GM12864 (cell line): ENCODE measurements around the gene OGFOD3.

ENCODE experiments used
- DNase-seq: peaks from one replicate; pipeline ENCODE4 v3.0.0-alpha.2; 2011; ENCODE audit warnings: low read depth
- H3K4me3 ChIP-seq: 2 replicates; pipeline ENCODE4 v1.5.1; 2011; ENCODE audit warnings: mild to moderate bottlenecking, low read depth, low read length, control low read depth
- TF ChIP-seq, protein P1 (sequence below): IDR thresholded peaks from 2 replicates; pipeline ENCODE4 v1.5.1; 2011; ENCODE audit warnings: low read depth, mild to moderate bottlenecking, moderate library complexity, low read length, control low read depth, inconsistent platforms; ENCODE audit errors: missing control alignments

OGFOD3 gene

GRCh38 chr17:82424863-82425159 is 6.4 kb upstream of the OGFOD3 start:
- TF ChIP-seq, protein P1, sequence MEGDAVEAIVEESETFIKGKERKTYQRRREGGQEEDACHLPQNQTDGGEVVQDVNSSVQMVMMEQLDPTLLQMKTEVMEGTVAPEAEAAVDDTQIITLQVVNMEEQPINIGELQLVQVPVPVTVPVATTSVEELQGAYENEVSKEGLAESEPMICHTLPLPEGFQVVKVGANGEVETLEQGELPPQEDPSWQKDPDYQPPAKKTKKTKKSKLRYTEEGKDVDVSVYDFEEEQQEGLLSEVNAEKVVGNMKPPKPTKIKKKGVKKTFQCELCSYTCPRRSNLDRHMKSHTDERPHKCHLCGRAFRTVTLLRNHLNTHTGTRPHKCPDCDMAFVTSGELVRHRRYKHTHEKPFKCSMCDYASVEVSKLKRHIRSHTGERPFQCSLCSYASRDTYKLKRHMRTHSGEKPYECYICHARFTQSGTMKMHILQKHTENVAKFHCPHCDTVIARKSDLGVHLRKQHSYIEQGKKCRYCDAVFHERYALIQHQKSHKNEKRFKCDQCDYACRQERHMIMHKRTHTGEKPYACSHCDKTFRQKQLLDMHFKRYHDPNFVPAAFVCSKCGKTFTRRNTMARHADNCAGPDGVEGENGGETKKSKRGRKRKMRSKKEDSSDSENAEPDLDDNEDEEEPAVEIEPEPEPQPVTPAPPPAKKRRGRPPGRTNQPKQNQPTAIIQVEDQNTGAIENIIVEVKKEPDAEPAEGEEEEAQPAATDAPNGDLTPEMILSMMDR, result no peak
- DNase-seq, result no peak
- no peak overlapping the region for H3K4me3 ChIP-seq

DNA sequence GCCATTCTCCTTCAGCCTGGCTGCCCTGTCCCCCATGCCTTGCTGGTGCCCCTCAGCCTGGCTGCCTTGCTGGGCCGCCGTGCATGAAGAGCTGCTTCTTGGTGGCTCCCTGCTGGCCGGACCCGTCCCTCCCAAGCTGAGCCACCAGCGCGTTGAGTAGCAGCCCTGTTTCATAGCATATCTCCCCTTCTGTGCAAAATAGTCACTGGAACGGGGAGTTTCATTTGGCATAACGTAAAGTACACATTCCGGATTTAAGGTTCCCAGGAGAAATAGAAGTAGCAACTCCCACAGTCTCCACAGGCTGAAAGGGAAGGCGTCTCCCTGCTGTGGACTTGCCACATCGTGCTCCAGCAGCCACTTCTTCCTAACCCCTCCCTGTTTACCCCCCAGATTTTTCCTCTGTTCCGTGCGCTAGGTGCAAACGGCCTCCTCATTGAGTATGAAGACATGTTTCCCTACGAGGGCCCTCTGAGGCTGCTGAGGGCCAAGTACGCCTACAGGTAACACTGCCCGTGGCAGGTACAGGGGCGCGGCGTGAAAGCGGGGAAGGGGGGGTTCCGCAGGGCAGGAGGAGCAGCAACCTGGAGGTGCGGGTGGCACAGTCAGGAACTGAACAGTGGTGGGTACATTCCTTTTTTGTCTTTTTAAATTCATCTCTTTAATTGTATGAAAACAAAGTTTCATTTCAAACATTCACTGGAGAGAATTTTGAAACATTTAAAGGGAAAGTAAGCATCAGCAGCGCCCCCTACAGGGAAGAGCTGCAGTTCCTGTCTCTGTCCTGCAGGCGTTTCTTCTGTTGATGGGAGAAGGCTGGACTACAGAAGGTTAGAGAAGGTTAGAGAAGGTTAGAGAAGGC is 5.8 kb upstream of the OGFOD3 start:
- TF ChIP-seq, protein P1, result peak; percentile 80
- DNase-seq, result no peak
- no peak overlapping the region for H3K4me3 ChIP-seq

DNA sequence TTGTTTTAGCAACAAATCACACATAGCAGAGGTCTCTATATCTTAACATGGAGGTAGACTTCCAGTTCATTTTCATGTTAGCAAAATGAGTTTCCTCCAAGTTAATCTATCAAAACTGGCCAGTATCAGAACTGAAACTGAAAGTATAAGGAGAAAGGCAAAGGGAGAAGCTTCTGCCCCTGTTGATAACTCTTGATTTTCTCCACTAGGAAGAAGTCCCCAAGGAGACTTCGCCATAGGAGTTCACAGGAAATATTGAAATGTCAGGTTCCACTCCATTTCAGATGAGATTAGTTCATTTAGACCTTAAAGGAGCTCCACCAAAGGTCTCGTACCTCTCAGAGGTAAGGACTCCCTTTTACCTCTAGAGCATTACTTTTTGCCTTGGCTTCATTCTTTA is 1.2 kb upstream of the OGFOD3 start:
- H3K4me3 ChIP-seq, result peak overlapping the region; percentile 77; the same call in 1 of the 2 replicates
- TF ChIP-seq, protein P1, result no peak
- DNase-seq, result no peak

- TF ChIP-seq, protein P1, result peak; percentile 18
- no peak for DNase-seq
- H3K4me3 ChIP-seq, result no peak overlapping the region
Measured at GRCh38 chr17:82416771-82417170, 1.6 kb downstream of the OGFOD3 start.

DNA sequence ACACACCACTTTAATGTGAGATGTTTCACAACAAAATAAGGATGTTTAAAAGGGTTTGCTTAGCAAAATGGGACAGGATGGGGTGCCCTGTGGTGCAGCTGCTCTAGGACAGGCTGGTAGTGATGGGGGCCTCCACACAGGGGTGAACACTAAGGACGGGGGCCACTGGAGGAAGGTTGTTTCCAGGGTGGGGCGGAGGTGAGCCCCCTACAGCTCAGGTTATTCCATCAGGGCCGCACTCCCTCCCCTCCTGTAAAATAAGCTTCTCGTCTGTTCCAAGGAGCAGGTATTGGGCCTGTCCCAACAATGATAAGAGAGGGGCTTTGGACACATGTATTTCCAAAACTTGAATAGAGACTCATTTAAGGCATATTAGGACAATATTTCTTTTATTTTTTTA is 2.1 kb downstream of the OGFOD3 start:
- no peak for DNase-seq
- TF ChIP-seq, protein P1, result no peak
- H3K4me3 ChIP-seq, result no peak overlapping the region

DNA sequence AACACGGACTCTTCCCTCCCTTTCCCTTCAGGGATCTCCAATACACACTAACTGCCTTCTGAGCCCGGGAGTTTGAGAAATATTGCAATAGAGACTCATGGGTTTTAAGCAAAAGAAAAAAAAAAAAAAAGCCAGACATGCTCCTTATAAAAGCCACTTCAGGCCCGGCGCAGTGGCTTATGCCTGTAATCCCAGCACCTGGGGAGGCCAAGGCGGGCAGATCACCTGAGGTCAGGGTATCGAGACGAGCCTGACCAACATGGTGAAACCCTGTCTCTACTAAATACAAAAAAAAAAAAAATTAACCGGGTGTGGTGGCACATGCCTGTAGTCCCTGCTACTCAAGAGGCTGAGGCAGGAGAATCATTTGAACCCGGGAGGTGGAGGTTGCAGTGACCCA is 2.6 kb downstream of the OGFOD3 start:
- TF ChIP-seq, protein P1, result no peak
- H3K4me3 ChIP-seq, result no peak overlapping the region
- no peak for DNase-seq

GRCh38 chr17:82415336-82415735 is 3.0 kb downstream of the OGFOD3 start:
- TF ChIP-seq, protein P1, result no peak
- H3K4me3 ChIP-seq, result no peak overlapping the region
- no peak for DNase-seq
